PC-9 (cell line): ENCODE results near the gene BRSK2.

ENCODE experiments used
- CTCF ChIP-seq: fragments of 200-600 bp; sonication (generic); conservative IDR thresholded peaks from 2 replicates; pipeline ENCODE4 v1.6.1; 2017; ENCODE audit warnings: mixed run types, antibody characterized with exemption, mild to moderate bottlenecking, moderate library complexity
- EZH2 ChIP-seq: fragments of 200-600 bp; sonication (generic); IDR thresholded peaks from 2 replicates; pipeline ENCODE4 v1.8.0; 2017; ENCODE audit warnings: antibody characterized with exemption, low read depth

GRCh38 chr11:1406571-1407485 lies 17.1 kb downstream of the BRSK2 start:
- no peak for TF ChIP-seq CTCF
- no peak for TF ChIP-seq EZH2
